K562 (cell line): ENCODE measurements around the gene TMX3. TPM values are rescaled to one million over a fixed set of nuclear protein-coding genes. Genes with fewer than 3 reads are reported as not detected.

Experiments used
- ARID4B ChIP-seq: sonication (generic); formaldehyde crosslinking; IDR thresholded peaks from 2 replicates; pipeline ENCODE4 v1.8.0; 2022; ENCODE audit warnings: mild to moderate bottlenecking, missing genetic modification reagents
- ATF1 ChIP-seq, 2 experiments: fragments of 450-650 bp in 1 of 2; IDR thresholded peaks; 2 replicates each; pipeline ENCODE4 v1.6.1; 2016; ENCODE audit warnings: missing compliant biosample characterization in 1 of 2, missing genetic modification characterization in 1 of 2
- HNRNPLL ChIP-seq: fragments of 200-400 bp; formaldehyde crosslinking; IDR thresholded peaks from 2 replicates; pipeline ENCODE4 v1.6.1; 2017; ENCODE audit warnings: low read length, low read depth, mild to moderate bottlenecking; ENCODE audit not compliant: poor library complexity, severe bottlenecking
- HOMEZ ChIP-seq: fragments of 250-450 bp; sonication (Bioruptor Pico); IDR thresholded peaks from 2 replicates; pipeline ENCODE4 v1.4.0; 2020; ENCODE audit warnings: mild to moderate bottlenecking, moderate library complexity
- MAFK ChIP-seq: IDR thresholded peaks from 2 replicates; pipeline ENCODE4 v1.6.1; 2011; ENCODE audit warnings: low read length, improper control_type of control experiment
- MAZ ChIP-seq, 2 experiments: fragments of 450-650 bp in 1 of 2; sonication (generic) in 1 of 2; formaldehyde crosslinking; IDR thresholded peaks in 1 of 2; conservative IDR thresholded peaks in 1 of 2; 2 replicates each; pipeline versions ENCODE4 v1.4.0 to v1.5.0; 2020; ENCODE audit warnings: mild to moderate bottlenecking in 1 of 2, missing genetic modification reagents in 1 of 2
- MTA3 ChIP-seq: fragments of 450-650 bp; formaldehyde crosslinking; IDR thresholded peaks from 2 replicates; pipeline ENCODE4 v1.6.1; 2017; ENCODE audit warnings: mild to moderate bottlenecking, borderline replicate concordance
- NCOA1 ChIP-seq: fragments of 450-650 bp; IDR thresholded peaks from 2 replicates; pipeline ENCODE4 v1.6.1; 2016; ENCODE audit warnings: low read depth
- NCOA4 ChIP-seq: fragments of 450-650 bp; IDR thresholded peaks from 2 replicates; pipeline ENCODE4 v1.6.1; 2018; ENCODE audit warnings: mild to moderate bottlenecking; ENCODE audit not compliant: partially characterized antibody
- NRF1 ChIP-seq, 2 experiments: fragments of 450-650 bp; IDR thresholded peaks in 1 of 2; conservative IDR thresholded peaks in 1 of 2; 2 replicates each; pipeline ENCODE4 v1.6.1; 2014; ENCODE audit warnings: mild to moderate bottlenecking in 2 of 2
- POLR2G ChIP-seq: fragments of 200-400 bp; formaldehyde crosslinking; IDR thresholded peaks from 2 replicates; pipeline ENCODE4 v1.6.1; 2017; ENCODE audit warnings: low read depth, mild to moderate bottlenecking, antibody characterized with exemption, low read length, moderate library complexity
- TEAD1 ChIP-seq, 2 experiments: fragments of 450-650 bp in 1 of 2; sonication (generic) in 1 of 2; formaldehyde crosslinking; IDR thresholded peaks; 2 replicates each; pipeline versions ENCODE4 v1.4.0 to v1.8.0; 2020 to 2022; ENCODE audit warnings: mild to moderate bottlenecking in 2 of 2, missing genetic modification reagents in 1 of 2
- TFAP4 ChIP-seq: sonication (generic); formaldehyde crosslinking; IDR thresholded peaks from 2 replicates; pipeline ENCODE4 v1.8.0; 2022; ENCODE audit warnings: missing genetic modification reagents, mild to moderate bottlenecking, moderate library complexity, borderline replicate concordance
- YY1 ChIP-seq, 3 experiments: IDR thresholded peaks; 2 replicates each; pipeline ENCODE4 v1.6.1; 2011; ENCODE audit warnings: low read length in 2 of 3, mild to moderate bottlenecking in 2 of 3, moderate library complexity in 2 of 3, borderline replicate concordance in 1 of 3, control low read depth in 1 of 3, low read depth in 1 of 3; ENCODE audit not compliant: insufficient read depth in 3 of 3, insufficient replicate concordance in 2 of 3, control insufficient read depth in 1 of 3, insufficient read length in 1 of 3; ENCODE audit errors: extremely low read depth in 1 of 3
- ZBTB43 ChIP-seq: sonication (generic); formaldehyde crosslinking; IDR thresholded peaks from 2 replicates; pipeline ENCODE4 v1.8.0; 2023; ENCODE audit warnings: mild to moderate bottlenecking, missing genetic modification reagents
- ZFX ChIP-seq: sonication (generic); formaldehyde crosslinking; IDR thresholded peaks from 2 replicates; pipeline ENCODE4 v1.8.0; 2022; ENCODE audit warnings: mild to moderate bottlenecking, missing genetic modification reagents, moderate library complexity
- ZNF316 ChIP-seq: fragments of 450-650 bp; IDR thresholded peaks from 2 replicates; pipeline ENCODE4 v1.6.1; 2016
- polyA plus RNA-seq, 8 experiments: library from polyadenylated mRNA; depleted of rRNA in 4 of 8; stranded (reverse) in 5 of 8; unstranded in 3 of 8; fragments of >200 nt; fragmentation: Nextera tagmentation in 2 of 8; fragmentation: Illumina TruSeq in 1 of 8; extraction: Ambion mirVana in 2 of 8; extraction: Trizol in 1 of 8; gene quantifications; 2 replicates each; pipeline versions ENCODE4 v1.2.1 to v1.2.3, GENCODE V29; 2011 to 2014; ENCODE audit warnings: inconsistent platforms in 1 of 8, missing spikeins in 1 of 8
- total RNA-seq, 7 experiments: library from RNA; depleted of rRNA in 6 of 7; stranded (reverse); fragments of >200 nt in 6 of 7; fragmentation: Illumina TruSeq in 2 of 7; extraction: Trizol in 2 of 7; gene quantifications; 2 replicates each; pipeline versions ENCODE4 v1.2.1 to v1.2.3, GENCODE V29; 2011 to 2021; ENCODE audit warnings: low replicate concordance in 1 of 7

Gene TMX3
- total and polyA plus RNA-seq, 9 of the 15 experiments (the other 6 are each of a cell fraction or from before 2014, with no cell fraction given): 13.2 to 40.5 (median 20.7) TPM

GRCh38 chr18:68714712-68715496, at the start of gene TMX3 (continued):
- no peak for TF ChIP-seq YY1 (IDR thresholded peaks at IDR 0.05; ENCODE audit: borderline replicate concordance in 1 of 3, control insufficient read depth in 1 of 3, extremely low read depth in 1 of 3, insufficient read depth in 3 of 3, insufficient read length in 1 of 3, insufficient replicate concordance in 2 of 3, low read depth in 1 of 3, low read length in 2 of 3)
- TF ChIP-seq NRF1 (conservative IDR thresholded peaks at IDR 0.05 in 1 of 2, IDR thresholded peaks at IDR 0.05 in 1 of 2): peak; percentile 95 to 96
- TF ChIP-seq TFAP4 (CRISPR knock-in tag): peak; percentile 57; the same call in 1 of the 2 replicates
- peak; percentile 77 for TF ChIP-seq NCOA1
- TF ChIP-seq ARID4B (CRISPR knock-in tag): peak; percentile 59; the same call in 1 of the 2 replicates
- peak; percentile 71 for TF ChIP-seq HNRNPLL
- TF ChIP-seq MTA3: 0 out of 2 replicates have a peak, but pooled peaks have one; percentile 33
- TF ChIP-seq ZFX: peak; percentile 64
- TF ChIP-seq POLR2G: peak; percentile 89
- TF ChIP-seq ZBTB43 (CRISPR knock-in tag): no peak
- peak; percentile 66 to 74 for TF ChIP-seq MAZ (CRISPR knock-in tag; conservative IDR thresholded peaks at IDR 0.05 in 1 of 2, IDR thresholded peaks at IDR 0.05 in 1 of 2)
- TF ChIP-seq TEAD1 (CRISPR knock-in tag; IDR thresholded peaks at IDR 0.05): peak in 1 of 2 experiments; percentile 76; a peak in 2 of 4 replicates
- no peak for TF ChIP-seq ATF1 (CRISPR knock-in tag; IDR thresholded peaks at IDR 0.05)
- peak; percentile 46 for TF ChIP-seq ATF1 (tag; IDR thresholded peaks at IDR 0.05)
- peak; percentile 81 for TF ChIP-seq ZNF316
- 0 out of 2 replicates have a peak, but pooled peaks have one; percentile 5 for TF ChIP-seq MAFK
- no peak for TF ChIP-seq HOMEZ (CRISPR knock-in tag)
- no peak for TF ChIP-seq NCOA4
